K562 (cell line): Measurements from ENCODE around the gene SEMA4G. TPM values are rescaled to one million over a fixed set of nuclear protein-coding genes. Genes with fewer than 3 reads are reported as not detected.

ENCODE experiments used
- ATAC-seq: fragments of 200-7000 bp; cut with Tn5 transposase; 3 replicates; pipeline ENCODE4 v1.9.1; 2020; ENCODE audit warnings: moderate library complexity
- BruUV-seq: library from RNA; stranded (reverse); fragments of 400-500 nt; replicated peaks from 2 replicates; lab custom pipeline; 2021; lab: Mats Ljungman, UMichigan
- CTCF ChIA-PET: fragments of 300-600 bp; formaldehyde crosslinking; extraction: SDS; loops from one replicate; lab custom pipeline; 2021; ENCODE audit warnings: low intra/inter-chr PET ratio; lab: Yijun Ruan, JAX
- POLR2A ChIA-PET: fragments of 300-600, 350-650 bp; sonication (Branson Sonifier 250); formaldehyde crosslinking; extraction: SDS; loops from one replicate; lab custom pipeline; 2021; ENCODE audit warnings: antibody characterized with exemption, inconsistent platforms; lab: Yijun Ruan, JAX
- DNase-seq, 4 experiments: peaks; one replicate each; pipeline versions ENCODE4 v3.0.0 to v3.0.0-alpha.2; 2011 to 2018; ENCODE audit warnings: low spot score in 3 of 4, mixed read lengths in 3 of 4; ENCODE audit errors: extremely low read depth in 1 of 4
- FAIRE-seq: peaks from 2 replicates; lab custom pipeline; 2011; peaks lifted over from hg19 to GRCh38; lab: Jason Lieb, UNC
- H2AFZ ChIP-seq: 2 replicates; pipeline ENCODE4 v1.6.0; 2011; ENCODE audit warnings: low read depth, low read length, control low read depth, inconsistent platforms
- H3K27ac ChIP-seq: fragments of 200-600 bp; 3 replicates; pipeline ENCODE4 v1.8.0; 2011; ENCODE audit warnings: low read depth, mild to moderate bottlenecking, control low read depth, inconsistent platforms, low read length, moderate library complexity, mixed read lengths; ENCODE audit errors: extremely low read depth
- H3K27me3 ChIP-seq, 2 experiments: fragments of 300-600 bp in 1 of 2; 2 replicates in 1 of 2; 3 replicates in 1 of 2; pipeline versions ENCODE4 v1.6.0 to v1.8.0; 2011; ENCODE audit warnings: inconsistent platforms in 2 of 2, low read length in 2 of 2, mild to moderate bottlenecking in 1 of 2, mixed read lengths in 1 of 2, moderate library complexity in 1 of 2; ENCODE audit not compliant: control insufficient read depth in 2 of 2, insufficient read depth in 2 of 2
- H3K36me3 ChIP-seq: fragments of 300-600 bp; 3 replicates; pipeline ENCODE4 v1.8.0; 2011; ENCODE audit warnings: mild to moderate bottlenecking, low read length, inconsistent platforms; ENCODE audit not compliant: control insufficient read depth, insufficient read depth
- H3K4me1 ChIP-seq, 2 experiments: fragments of 200-600 bp in 1 of 2; replicated peaks in 1 of 2; 2 replicates in 1 of 2; 3 replicates in 1 of 2; pipeline versions ENCODE4 v1.5.1 to v1.8.0; 2011; ENCODE audit warnings: inconsistent platforms in 2 of 2, low read length in 2 of 2, mild to moderate bottlenecking in 1 of 2, mixed read lengths in 1 of 2, moderate library complexity in 1 of 2; ENCODE audit not compliant: control insufficient read depth in 2 of 2, insufficient read depth in 2 of 2
- H3K4me2 ChIP-seq: 2 replicates; pipeline ENCODE4 v1.6.1; 2011; ENCODE audit warnings: low read length, control low read depth, inconsistent platforms, mixed read lengths; ENCODE audit not compliant: insufficient read depth
- H3K4me3 ChIP-seq: fragments of 200-600 bp; sonication (generic), shearing (Covaris generic); 2 replicates; pipeline ENCODE4 v1.5.1; 2016; ENCODE audit warnings: control low read depth, inconsistent platforms
- H3K79me2 ChIP-seq: fragments of 200-600 bp; 3 replicates; pipeline ENCODE4 v1.8.0; 2011; ENCODE audit warnings: low read length, inconsistent platforms; ENCODE audit not compliant: control insufficient read depth, insufficient read depth
- H3K9ac ChIP-seq, 2 experiments: 2 replicates each; pipeline versions ENCODE4 v1.6.0 to v1.6.1; 2011; ENCODE audit warnings: low read depth in 2 of 2, low read length in 2 of 2, control low read depth in 1 of 2, inconsistent platforms in 1 of 2, mild to moderate bottlenecking in 1 of 2, mixed read lengths in 1 of 2; ENCODE audit not compliant: insufficient read depth in 1 of 2
- H3K9me1 ChIP-seq: one replicate; pipeline ENCODE4 v1.6.0; 2011; ENCODE audit warnings: inconsistent platforms, mild to moderate bottlenecking, low read length, moderate library complexity; ENCODE audit not compliant: control insufficient read depth, insufficient read depth
- H3K9me3 ChIP-seq: replicated peaks from 2 replicates; pipeline ENCODE4 v1.5.1; 2011; ENCODE audit warnings: low read depth, low read length, inconsistent platforms; ENCODE audit not compliant: control insufficient read depth, insufficient read depth
- H4K20me1 ChIP-seq: replicated peaks from 2 replicates; pipeline ENCODE4 v1.6.1; 2011; ENCODE audit warnings: low read length, inconsistent platforms, mixed read lengths; ENCODE audit not compliant: control insufficient read depth, insufficient read depth
- DEAF1 ChIP-seq: fragments of 450-650 bp; formaldehyde crosslinking; IDR thresholded peaks from 2 replicates; pipeline ENCODE4 v1.4.0; 2020; ENCODE audit warnings: mild to moderate bottlenecking, moderate library complexity
- GABPB2 ChIP-seq: fragments of 250-450 bp; sonication (Bioruptor Pico); conservative IDR thresholded peaks from 2 replicates; pipeline ENCODE4 v1.5.1; 2021; ENCODE audit warnings: mild to moderate bottlenecking
- HES1 ChIP-seq: fragments of 450-650 bp; IDR thresholded peaks from 2 replicates; pipeline ENCODE4 v1.6.1; 2016; ENCODE audit warnings: low read depth, mild to moderate bottlenecking, moderate library complexity
- HMGXB4 ChIP-seq: sonication (generic); formaldehyde crosslinking; IDR thresholded peaks from 2 replicates; pipeline ENCODE4 v1.8.1; 2023; ENCODE audit warnings: mild to moderate bottlenecking, missing genetic modification reagents
- MNT ChIP-seq, 2 experiments: fragments of 450-650 bp; conservative IDR thresholded peaks; 2 replicates each; pipeline ENCODE4 v1.6.1; 2017; ENCODE audit warnings: mild to moderate bottlenecking in 2 of 2, moderate library complexity in 2 of 2
- RBM34 ChIP-seq: fragments of 200-400 bp; formaldehyde crosslinking; IDR thresholded peaks from 2 replicates; pipeline ENCODE4 v1.6.1; 2018; ENCODE audit warnings: low read length, borderline replicate concordance; ENCODE audit not compliant: insufficient read depth
- RUNX1 ChIP-seq: sonication (generic); IDR thresholded peaks from 2 replicates; pipeline ENCODE4 v1.6.1; 2016; ENCODE audit warnings: antibody characterized with exemption, low read depth
- SIN3B ChIP-seq: fragments of 450-650 bp; IDR thresholded peaks from 2 replicates; pipeline ENCODE4 v1.6.1; 2017; ENCODE audit warnings: low read depth, mild to moderate bottlenecking, moderate library complexity
- SRSF7 ChIP-seq: fragments of 200-400 bp; formaldehyde crosslinking; optimal IDR thresholded peaks from 2 replicates; pipeline ENCODE3; 2017; ENCODE audit warnings: mild to moderate bottlenecking, low read depth, low read length
- TGIF2 ChIP-seq: sonication (generic); formaldehyde crosslinking; IDR thresholded peaks from 2 replicates; pipeline ENCODE4 v1.8.1; 2022; ENCODE audit warnings: mild to moderate bottlenecking, missing genetic modification reagents, moderate library complexity
- VEZF1 ChIP-seq: fragments of 200-800 bp; sonication (Bioruptor generic); IDR thresholded peaks from 2 replicates; pipeline ENCODE4 v1.6.1; 2017; ENCODE audit warnings: missing genetic modification characterization, missing compliant biosample characterization
- ZBTB8A ChIP-seq: fragments of 450-650 bp; IDR thresholded peaks from 2 replicates; pipeline ENCODE4 v1.6.1; 2018; ENCODE audit warnings: mild to moderate bottlenecking, moderate library complexity; ENCODE audit not compliant: partially characterized antibody
- ZNF3 ChIP-seq: fragments of 250-450 bp; sonication (Bioruptor Pico); IDR thresholded peaks from 2 replicates; pipeline ENCODE4 v1.5.0; 2021; ENCODE audit warnings: mild to moderate bottlenecking, moderate library complexity
- WGBS: fragments of 100-300 bp; shearing (Covaris generic); methylation state at CpG from one replicate; pipeline ENCODE4 v1.1.6; 2016; ENCODE audit warnings: low coverage, mixed read lengths; ENCODE audit not compliant: insufficient coverage; ENCODE audit errors: missing lambda C conversion rate; 5-methylcytosine and 5-hydroxymethylcytosine counted together
- in situ Hi-C: fragments of 300-500 bp; cut with MboI; formaldehyde crosslinking; loops from 4 replicates; pipeline ENCODE4 v1.15.0; 2018; ENCODE audit warnings: inconsistent platforms, mixed read lengths
- intact Hi-C: fragments of 100-400 bp; cut with micrococcal nuclease; formaldehyde crosslinking; loops from 2 replicates; pipeline ENCODE4 v1.14.2; 2022
- polyA plus RNA-seq, 8 experiments: library from polyadenylated mRNA; depleted of rRNA in 4 of 8; stranded (reverse) in 5 of 8; unstranded in 3 of 8; fragments of >200 nt; fragmentation: Nextera tagmentation in 2 of 8; fragmentation: Illumina TruSeq in 1 of 8; extraction: Ambion mirVana in 2 of 8; extraction: Trizol in 1 of 8; gene quantifications; 2 replicates each; pipeline versions ENCODE4 v1.2.1 to v1.2.3, GENCODE V29; 2011 to 2014; ENCODE audit warnings: inconsistent platforms in 1 of 8, missing spikeins in 1 of 8
- total RNA-seq, 7 experiments: library from RNA; depleted of rRNA in 6 of 7; stranded (reverse); fragments of >200 nt in 6 of 7; fragmentation: Illumina TruSeq in 2 of 7; extraction: Trizol in 2 of 7; gene quantifications; 2 replicates each; pipeline versions ENCODE4 v1.2.1 to v1.2.3, GENCODE V29; 2011 to 2021; ENCODE audit warnings: low replicate concordance in 1 of 7

SEMA4G gene
- total and polyA plus RNA-seq, 9 of the 15 experiments (the other 6 are each of a cell fraction or from before 2014, with no cell fraction given): 0.40 to 7.8 (median 1.8) TPM

GRCh38 chr10:100970076-100970913, 991 bp downstream of the SEMA4G start:
- Histone ChIP-seq H3K4me1 (peaks cover 12 to 14% of the 10 kb centered on the region in 2 experiments), H3K4me2 (peak overlapping the region; percentile 87), H3K9ac (peak overlapping the region; percentile 57 to 89; a peak in 3 of 4 replicates), H3K27me3 (no peaks in the 10 kb centered on the region), H3K9me3 (no peaks in the 10 kb centered on the region), H3K79me2 (no peaks in the 10 kb centered on the region), H3K4me3 (peak overlapping the region; percentile 52), H3K27ac (no peak overlapping the region), H3K36me3 (peaks cover 3% of the 10 kb centered on the region; the same call in 1 of the 3 replicates), H4K20me1 (no peaks in the 10 kb centered on the region), H2AFZ (peak overlapping the region; percentile 91), H3K9me1 (no peaks in the 10 kb centered on the region)
- DNase-seq (peak; percentile 67 to 77 (median 76)), FAIRE-seq (no peak), ATAC-seq (peak; percentile 76)
- intact Hi-C loops: no loop called here
- TSS peak; percentile 28 for BruUV-seq
- in situ Hi-C loops: no loop called here
- ChIA-PET POLR2A (interaction anchor here (1.1 kb wide), 1 partner anchor 12 kb away, joined by 4 read pairs; no protein-coding TSS in a partner anchor), CTCF (no interaction called here)
- WGBS: 19% methylated on average over 6 of the region's 13 CpGs
- TF ChIP-seq GABPB2 (CRISPR knock-in tag) (no peak), TGIF2 (no peak), RBM34 (no peak), HMGXB4 (CRISPR knock-in tag) (no peak), DEAF1 (CRISPR knock-in tag) (no peak), ZNF3 (CRISPR knock-in tag) (no peak), MNT (conservative IDR thresholded peaks at IDR 0.05) (no peak), ZBTB8A (no peak), RUNX1 (no peak), SIN3B (no peak), HES1 (no peak), VEZF1 (CRISPR knock-in tag) (peak; percentile 40; the same call in 1 of the 2 replicates), SRSF7 (no peak)
